ENCODE measurements around the gene PNRC2.
"Not testable (repeated sequence)": the region's sequence is repeated elsewhere in the genome, so short reads cannot be mapped to it uniquely, and the experiment has no call there.

Gene PNRC2

GRCh38 chr1:24007079-24007478, 47.5 kb downstream of the PNRC2 start:
- H3K9me3 ChIP-seq (ENCODE audit: low read depth, low read length): no peaks in the 10 kb centered on the region
- H3K4me3 ChIP-seq: no peak overlapping the region
- no peak for DNase-seq (ENCODE audit: low read depth, low spot score)
- no peaks in the 10 kb centered on the region for H3K36me3 ChIP-seq (ENCODE audit: insufficient read depth, low read length)
- no peak overlapping the region for H3K9ac ChIP-seq (ENCODE audit: insufficient read length)
- no peak overlapping the region for H3K27ac ChIP-seq
- no peak for TF ChIP-seq POLR2AphosphoS5 (IDR thresholded peaks at IDR 0.05; ENCODE audit: borderline replicate concordance, low read depth, low read length)
- TF ChIP-seq FOXP2 (optimal IDR thresholded peaks at IDR 0.05; ENCODE audit: control extremely low read depth, extremely low read length, insufficient read depth): no peak
- no peak for TF ChIP-seq EZH2 (IDR thresholded peaks at IDR 0.05)

GRCh38 chr1:24008574-24009184, 49.1 kb downstream of the PNRC2 start:
- H3K9ac ChIP-seq (ENCODE audit: insufficient read length); H3K4me3 ChIP-seq; DNase-seq (ENCODE audit: low read depth, low spot score); H3K36me3 ChIP-seq (ENCODE audit: insufficient read depth, low read length); H3K9me3 ChIP-seq (ENCODE audit: low read depth, low read length): not testable (repeated sequence)
- TF ChIP-seq FOXP2 (optimal IDR thresholded peaks at IDR 0.05; ENCODE audit: control extremely low read depth, extremely low read length, insufficient read depth): peak; percentile 10
- 0 out of 2 replicates have a peak overlapping the region, but pooled peaks have one; percentile 27 for H3K27ac ChIP-seq

GRCh38 chr1:24009406-24009805, 49.8 kb downstream of the PNRC2 start:
- DNase-seq (ENCODE audit: low read depth, low spot score): no peak
- Histone ChIP-seq H3K36me3 (ENCODE audit: insufficient read depth, low read length) (no peaks in the 10 kb centered on the region), H3K9ac (ENCODE audit: insufficient read length) (no peak overlapping the region), H3K9me3 (ENCODE audit: low read depth, low read length) (no peaks in the 10 kb centered on the region), H3K4me3 (no peak overlapping the region), H3K27ac (no peak overlapping the region)
- no peak for TF ChIP-seq FOXP2 (optimal IDR thresholded peaks at IDR 0.05; ENCODE audit: control extremely low read depth, extremely low read length, insufficient read depth)
- no peak for TF ChIP-seq POLR2AphosphoS5 (IDR thresholded peaks at IDR 0.05; ENCODE audit: borderline replicate concordance, low read depth, low read length)
- no peak for TF ChIP-seq EZH2 (IDR thresholded peaks at IDR 0.05)

- Histone ChIP-seq H3K9me3 (ENCODE audit: low read depth, low read length) (no peaks in the 10 kb centered on the region), H3K9ac (ENCODE audit: insufficient read length) (no peak overlapping the region), H3K27ac (no peak overlapping the region), H3K4me3 (no peak overlapping the region), H3K36me3 (ENCODE audit: insufficient read depth, low read length) (no peaks in the 10 kb centered on the region)
- no peak for DNase-seq (ENCODE audit: low read depth, low spot score)
- TF ChIP-seq EZH2 (IDR thresholded peaks at IDR 0.05) (no peak), POLR2AphosphoS5 (IDR thresholded peaks at IDR 0.05; ENCODE audit: borderline replicate concordance, low read depth, low read length) (no peak), FOXP2 (optimal IDR thresholded peaks at IDR 0.05; ENCODE audit: control extremely low read depth, extremely low read length, insufficient read depth) (no peak)
Observed at GRCh38 chr1:24010650-24011049, 51.0 kb downstream of the PNRC2 start.

GRCh38 chr1:24012878-24013277, 53.2 kb downstream of the PNRC2 start:
- H3K9ac ChIP-seq (ENCODE audit: insufficient read length); H3K9me3 ChIP-seq (ENCODE audit: low read depth, low read length); H3K36me3 ChIP-seq (ENCODE audit: insufficient read depth, low read length); H3K4me3 ChIP-seq; H3K27ac ChIP-seq; DNase-seq (ENCODE audit: low read depth, low spot score): not testable (repeated sequence)
